Measurements from ENCODE around the gene CBARP. TPM values are rescaled to one million over a fixed set of nuclear protein-coding genes. Genes with fewer than 3 reads are reported as not detected.

CBARP gene
- total and polyA plus RNA-seq, 9 donors: 0.84 to 2.9 (median 1.8) TPM

- Histone ChIP-seq H3K36me3 (ENCODE audit: control insufficient read depth, insufficient read depth, low read length) (peaks cover 47% of the 10 kb centered on the region), H3K9me3 (replicated peaks; ENCODE audit: control insufficient read depth, low read depth, low read length) (no peaks in the 10 kb centered on the region), H3K4me3 (ENCODE audit: low read length) (peak overlapping the region; percentile 95), H3K27ac (ENCODE audit: low read length) (peak overlapping the region; percentile 99), H3K27me3 (ENCODE audit: control insufficient read depth, insufficient read depth, low read length) (peaks cover 5% of the 10 kb centered on the region), H3K4me1 (ENCODE audit: control insufficient read depth, insufficient read depth, low read length) (peaks cover 87% of the 10 kb centered on the region)
- DNase-seq: peak; percentile 94
- under 1% methylated on average over 61 of the region's 64 CpGs for WGBS (ENCODE audit: insufficient coverage)
These were observed 31.8 kb upstream of the CBARP start for GRCh38 chr19:1269478-1270212.

- WGBS (ENCODE audit: insufficient coverage): under 1% methylated on average over 50 of the region's 50 CpGs
- peaks cover 5% of the 10 kb centered on the region for H3K27me3 ChIP-seq (ENCODE audit: control insufficient read depth, insufficient read depth, low read length)
- peaks cover 86% of the 10 kb centered on the region for H3K4me1 ChIP-seq (ENCODE audit: control insufficient read depth, insufficient read depth, low read length)
- H3K27ac ChIP-seq (ENCODE audit: low read length): peak within 1 kb of the TSS; percentile 99
- peak; percentile 100 for DNase-seq
- no peaks in the 10 kb centered on the region for H3K9me3 ChIP-seq (replicated peaks; ENCODE audit: control insufficient read depth, low read depth, low read length)
- peak within 1 kb of the TSS; percentile 95 for H3K4me3 ChIP-seq (ENCODE audit: low read length)
- H3K36me3 ChIP-seq (ENCODE audit: control insufficient read depth, insufficient read depth, low read length): peaks cover 42% of the 10 kb centered on the region
These were observed 31.3 kb upstream of the CBARP start, which contains the start of gene CIRBP for GRCh38 chr19:1269065-1269477. Gene CIRBP, plus strand, starts transcription at chr19:1269332. Its CDS starts 1,602 bp downstream, at chr19:1270934.

- 46% methylated on average over 37 of the region's 40 CpGs for WGBS (ENCODE audit: insufficient coverage)
- Histone ChIP-seq H3K9me3 (replicated peaks; ENCODE audit: control insufficient read depth, low read depth, low read length) (no peaks in the 10 kb centered on the region), H3K27me3 (ENCODE audit: control insufficient read depth, insufficient read depth, low read length) (peaks cover 5% of the 10 kb centered on the region), H3K27ac (ENCODE audit: low read length) (peak overlapping the region; percentile 82), H3K4me3 (ENCODE audit: low read length) (no peak overlapping the region), H3K4me1 (ENCODE audit: control insufficient read depth, insufficient read depth, low read length) (peaks cover 80% of the 10 kb centered on the region), H3K36me3 (ENCODE audit: control insufficient read depth, insufficient read depth, low read length) (peaks cover 35% of the 10 kb centered on the region)
- DNase-seq: peak; percentile 46
These were observed 30.6 kb upstream of the CBARP start for GRCh38 chr19:1268226-1269064.

GRCh38 chr19:1267477-1268225 lies 29.8 kb upstream of the CBARP start:
- WGBS (ENCODE audit: insufficient coverage): 24% methylated on average over 20 of the region's 35 CpGs
- DNase-seq: peak; percentile 53
- peaks cover 79% of the 10 kb centered on the region for H3K4me1 ChIP-seq (ENCODE audit: control insufficient read depth, insufficient read depth, low read length)
- peaks cover 5% of the 10 kb centered on the region for H3K27me3 ChIP-seq (ENCODE audit: control insufficient read depth, insufficient read depth, low read length)
- H3K27ac ChIP-seq (ENCODE audit: low read length): peak overlapping the region; percentile 82
- H3K4me3 ChIP-seq (ENCODE audit: low read length): peak overlapping the region; percentile 1
- H3K36me3 ChIP-seq (ENCODE audit: control insufficient read depth, insufficient read depth, low read length): peaks cover 27% of the 10 kb centered on the region
- no peaks in the 10 kb centered on the region for H3K9me3 ChIP-seq (replicated peaks; ENCODE audit: control insufficient read depth, low read depth, low read length)

- Histone ChIP-seq H3K36me3 (ENCODE audit: control insufficient read depth, insufficient read depth, low read length) (peaks cover 21% of the 10 kb centered on the region), H3K27ac (ENCODE audit: low read length) (peak overlapping the region; percentile 78), H3K27me3 (ENCODE audit: control insufficient read depth, insufficient read depth, low read length) (peaks cover 5% of the 10 kb centered on the region), H3K4me1 (ENCODE audit: control insufficient read depth, insufficient read depth, low read length) (peaks cover 81% of the 10 kb centered on the region), H3K9me3 (replicated peaks; ENCODE audit: control insufficient read depth, low read depth, low read length) (no peaks in the 10 kb centered on the region), H3K4me3 (ENCODE audit: low read length) (peak overlapping the region; percentile 38)
- peak; percentile 74 for DNase-seq
- WGBS (ENCODE audit: insufficient coverage): under 1% methylated on average over 59 of the region's 59 CpGs
These were observed 29.2 kb upstream of the CBARP start for GRCh38 chr19:1266916-1267476.

- peak; percentile 87 for DNase-seq
- Histone ChIP-seq H3K27ac (ENCODE audit: low read length) (peak overlapping the region; percentile 78), H3K36me3 (ENCODE audit: control insufficient read depth, insufficient read depth, low read length) (peaks cover 14% of the 10 kb centered on the region), H3K9me3 (replicated peaks; ENCODE audit: control insufficient read depth, low read depth, low read length) (no peaks in the 10 kb centered on the region), H3K4me3 (ENCODE audit: low read length) (peak overlapping the region; percentile 38), H3K27me3 (ENCODE audit: control insufficient read depth, insufficient read depth, low read length) (peaks cover 5% of the 10 kb centered on the region), H3K4me1 (ENCODE audit: control insufficient read depth, insufficient read depth, low read length) (peaks cover 81% of the 10 kb centered on the region)
- WGBS (ENCODE audit: insufficient coverage): under 1% methylated on average over 77 of the region's 84 CpGs
These were observed 28.5 kb upstream of the CBARP start for GRCh38 chr19:1266129-1266915.

GRCh38 chr19:1265615-1266128 lies 27.9 kb upstream of the CBARP start:
- Histone ChIP-seq H3K9me3 (replicated peaks; ENCODE audit: control insufficient read depth, low read depth, low read length) (no peaks in the 10 kb centered on the region), H3K36me3 (ENCODE audit: control insufficient read depth, insufficient read depth, low read length) (peaks cover 8% of the 10 kb centered on the region), H3K27ac (ENCODE audit: low read length) (peak overlapping the region; percentile 78), H3K4me1 (ENCODE audit: control insufficient read depth, insufficient read depth, low read length) (peaks cover 78% of the 10 kb centered on the region), H3K27me3 (ENCODE audit: control insufficient read depth, insufficient read depth, low read length) (peaks cover 5% of the 10 kb centered on the region), H3K4me3 (ENCODE audit: low read length) (peak overlapping the region; percentile 38)
- WGBS (ENCODE audit: insufficient coverage): 3% methylated on average over 16 of the region's 28 CpGs
- peak; percentile 70 for DNase-seq

- H3K27me3 ChIP-seq (ENCODE audit: control insufficient read depth, insufficient read depth, low read length): peaks cover 5% of the 10 kb centered on the region
- H3K9me3 ChIP-seq (replicated peaks; ENCODE audit: control insufficient read depth, low read depth, low read length): no peaks in the 10 kb centered on the region
- peak; percentile 87 for DNase-seq
- peaks cover 1% of the 10 kb centered on the region for H3K36me3 ChIP-seq (ENCODE audit: control insufficient read depth, insufficient read depth, low read length)
- peaks cover 78% of the 10 kb centered on the region for H3K4me1 ChIP-seq (ENCODE audit: control insufficient read depth, insufficient read depth, low read length)
- H3K4me3 ChIP-seq (ENCODE audit: low read length): no peak overlapping the region
- H3K27ac ChIP-seq (ENCODE audit: low read length): peak overlapping the region; percentile 78
- 60% methylated on average over 22 of the region's 26 CpGs for WGBS (ENCODE audit: insufficient coverage)
These were observed 27.2 kb upstream of the CBARP start for GRCh38 chr19:1264801-1265614.
